ENCODE results near the gene MCFD2.

MCFD2 gene

GRCh38 chr2:46866770-46867246 lies 48.8 kb downstream of the MCFD2 start:
- no peak overlapping the region for H3K4me3 ChIP-seq (ENCODE audit: control insufficient read depth, low read depth, low read length)
- DNase-seq (ENCODE audit: low read depth) = peak; percentile 47
- no peak for TF ChIP-seq CTCF (conservative IDR thresholded peaks at IDR 0.05; ENCODE audit: control insufficient read depth, insufficient read depth, low read depth, low read length)

GRCh38 chr2:46865181-46865970 lies 50.2 kb downstream of the MCFD2 start:
- TF ChIP-seq CTCF (conservative IDR thresholded peaks at IDR 0.05; ENCODE audit: control insufficient read depth, insufficient read depth, low read depth, low read length) = no peak
- no peak for DNase-seq (ENCODE audit: low read depth)
- H3K4me3 ChIP-seq (ENCODE audit: control insufficient read depth, low read depth, low read length) = no peak overlapping the region

GRCh38 chr2:46863882-46864281 lies 51.7 kb downstream of the MCFD2 start:
- TF ChIP-seq CTCF (conservative IDR thresholded peaks at IDR 0.05; ENCODE audit: control insufficient read depth, insufficient read depth, low read depth, low read length) = no peak
- no peak for DNase-seq (ENCODE audit: low read depth)
- no peak overlapping the region for H3K4me3 ChIP-seq (ENCODE audit: control insufficient read depth, low read depth, low read length)

- no peak for DNase-seq (ENCODE audit: low read depth)
- TF ChIP-seq CTCF (conservative IDR thresholded peaks at IDR 0.05; ENCODE audit: control insufficient read depth, insufficient read depth, low read depth, low read length) = no peak
- H3K4me3 ChIP-seq (ENCODE audit: control insufficient read depth, low read depth, low read length) = no peak overlapping the region
Observed at GRCh38 chr2:46862514-46862913, 53.1 kb downstream of the MCFD2 start.

- TF ChIP-seq CTCF (conservative IDR thresholded peaks at IDR 0.05; ENCODE audit: control insufficient read depth, insufficient read depth, low read depth, low read length) = no peak
- no peak overlapping the region for H3K4me3 ChIP-seq (ENCODE audit: control insufficient read depth, low read depth, low read length)
- DNase-seq (ENCODE audit: low read depth) = peak; percentile 47
Observed at GRCh38 chr2:46861916-46862315, 53.7 kb downstream of the MCFD2 start.

GRCh38 chr2:46859482-46859881 lies 56.1 kb downstream of the MCFD2 start:
- no peak for DNase-seq (ENCODE audit: low read depth)
- TF ChIP-seq CTCF (conservative IDR thresholded peaks at IDR 0.05; ENCODE audit: control insufficient read depth, insufficient read depth, low read depth, low read length) = no peak
- H3K4me3 ChIP-seq (ENCODE audit: control insufficient read depth, low read depth, low read length) = no peak overlapping the region
